GM18498 (cell line): ENCODE data around the gene STKLD1.
"Not testable (repeated sequence)": the region's sequence is repeated elsewhere in the genome, so short reads cannot be mapped to it uniquely, and the experiment has no call there.

Experiments used
- ATAC-seq: cut with Tn5 transposase; IDR thresholded peaks from one replicate; pipeline ENCODE4 v1.9.1; 2021; ENCODE audit warnings: mild to moderate bottlenecking, moderate library complexity; ENCODE audit not compliant: unreplicated experiment

The STKLD1 gene

GRCh38 chr9:133360400-133361393 is 15.5 kb upstream of the STKLD1 start:
- no peak for ATAC-seq

GRCh38 chr9:133361507-133362092 is 14.6 kb upstream of the STKLD1 start:
- no peak for ATAC-seq

GRCh38 chr9:133362359-133363044 is 13.7 kb upstream of the STKLD1 start:
- ATAC-seq: no peak

DNA sequence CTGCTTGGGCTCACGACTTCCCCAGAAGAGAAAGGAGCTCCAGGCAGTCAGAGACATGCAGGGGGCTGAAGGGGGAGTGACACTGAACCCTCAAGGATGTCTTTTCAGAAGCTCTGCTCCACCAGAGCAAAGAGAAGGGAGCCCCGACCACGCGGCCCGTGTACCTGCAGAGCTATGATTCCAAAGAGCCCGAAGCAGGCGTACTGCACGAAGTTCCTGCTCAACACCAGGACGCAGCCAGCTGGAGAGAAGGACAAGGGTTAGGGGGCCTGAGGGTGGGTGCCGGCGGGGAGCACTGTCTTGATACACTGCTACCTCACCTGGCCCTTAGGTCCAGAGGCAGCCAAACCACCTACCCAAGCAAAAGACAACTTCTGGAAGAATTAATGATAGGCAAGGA is 9.7 kb upstream of the STKLD1 start:
- ATAC-seq: no peak

DNA sequence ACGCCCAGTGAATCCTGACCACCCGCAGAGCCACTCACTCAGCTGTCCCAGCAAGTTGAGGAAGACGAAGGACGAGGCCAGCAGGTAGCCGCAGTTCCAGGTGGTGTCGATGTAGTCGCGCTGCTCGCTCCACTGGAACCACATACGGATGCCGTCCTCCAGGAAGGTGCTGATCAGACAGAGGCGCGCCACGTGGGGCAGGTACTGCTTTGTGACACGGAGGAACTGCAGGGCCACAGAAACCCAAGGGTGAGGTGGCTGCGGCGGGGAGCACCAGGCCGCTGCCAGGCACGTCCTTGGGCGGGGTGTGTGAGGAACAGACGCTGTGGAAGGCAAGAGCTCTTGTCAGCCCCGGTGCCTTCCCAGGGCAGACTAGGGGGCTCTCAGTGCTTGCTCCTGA is 8.9 kb upstream of the STKLD1 start:
- no peak for ATAC-seq

- ATAC-seq: no peak
Measured at GRCh38 chr9:133367778-133368177, 8.4 kb upstream of the STKLD1 start.

- ATAC-seq: no peak
Measured at GRCh38 chr9:133368249-133368881, 7.8 kb upstream of the STKLD1 start.

DNA sequence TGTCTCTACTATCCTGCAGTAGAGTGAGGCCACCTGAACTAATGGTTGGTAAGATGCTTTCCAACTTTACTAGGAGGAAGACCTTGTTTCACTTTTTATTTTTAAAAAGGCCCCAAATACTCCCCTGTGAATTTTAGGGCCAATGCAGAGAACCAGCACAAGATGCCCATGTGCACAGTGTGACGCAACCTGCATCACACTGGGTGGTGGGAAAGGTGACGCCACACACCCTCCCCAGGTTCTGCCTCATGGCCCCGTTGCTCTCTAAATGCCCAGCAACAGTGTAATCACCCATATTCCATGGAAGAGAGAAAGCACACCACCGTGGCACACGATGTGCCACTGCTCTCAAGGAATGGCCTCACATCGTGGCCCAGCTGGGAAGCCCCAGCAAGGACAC is 6.7 kb upstream of the STKLD1 start:
- ATAC-seq: no peak

- no peak for ATAC-seq
Measured at GRCh38 chr9:133369933-133370332, 6.2 kb upstream of the STKLD1 start.

- ATAC-seq: no peak
Measured at GRCh38 chr9:133370685-133371084, 5.5 kb upstream of the STKLD1 start.

DNA sequence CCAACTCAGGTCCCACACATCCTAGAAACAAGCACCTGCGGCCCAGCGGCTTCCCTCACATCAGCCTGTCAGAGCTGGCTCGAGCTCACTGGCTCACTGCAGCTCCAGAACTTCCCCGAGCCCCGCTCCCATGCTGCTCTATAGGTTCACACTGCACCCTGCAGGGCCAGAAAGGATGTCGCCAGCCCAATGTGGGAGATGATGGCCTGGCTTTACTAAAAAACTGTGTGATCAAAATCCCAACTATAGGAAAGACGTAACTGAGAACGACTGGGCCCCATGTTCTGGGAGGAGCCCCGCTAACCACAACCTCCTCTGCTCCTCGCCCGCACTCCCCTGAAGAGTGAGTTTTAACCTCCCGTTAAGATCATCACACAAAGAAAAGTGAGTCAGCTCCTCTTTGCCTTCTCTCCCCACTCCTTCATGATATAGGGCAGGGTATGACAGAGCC is 4.9 kb upstream of the STKLD1 start:
- no peak for ATAC-seq

GRCh38 chr9:133372144-133372543 is 4.0 kb upstream of the STKLD1 start:
- ATAC-seq: no peak

GRCh38 chr9:133374612-133375115 is 1.5 kb upstream of the STKLD1 start:
- ATAC-seq: no peak

GRCh38 chr9:133375116-133375723 is 946 bp upstream of the STKLD1 start:
- peak; percentile 26 for ATAC-seq

DNA sequence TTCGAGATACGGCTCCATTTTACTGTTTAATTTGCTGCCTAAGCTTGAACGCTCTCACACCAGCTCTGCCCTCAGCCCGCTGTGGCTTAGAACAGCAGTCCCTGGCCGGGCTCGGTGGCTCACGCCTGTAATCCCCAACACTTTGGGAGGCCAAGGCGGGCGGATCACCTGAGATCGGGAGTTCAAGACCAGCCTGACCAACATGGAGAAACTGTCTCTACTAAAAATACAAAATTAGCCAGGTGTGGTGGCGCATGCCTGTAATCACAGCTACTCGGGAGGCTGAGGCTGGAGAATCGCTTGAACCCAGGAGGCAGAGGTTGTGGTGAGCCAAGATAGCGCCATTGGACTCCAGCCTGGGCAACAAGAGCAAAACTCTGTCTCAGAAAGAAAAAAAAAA is 1.1 kb downstream of the STKLD1 start:
- ATAC-seq: not testable (repeated sequence)

DNA sequence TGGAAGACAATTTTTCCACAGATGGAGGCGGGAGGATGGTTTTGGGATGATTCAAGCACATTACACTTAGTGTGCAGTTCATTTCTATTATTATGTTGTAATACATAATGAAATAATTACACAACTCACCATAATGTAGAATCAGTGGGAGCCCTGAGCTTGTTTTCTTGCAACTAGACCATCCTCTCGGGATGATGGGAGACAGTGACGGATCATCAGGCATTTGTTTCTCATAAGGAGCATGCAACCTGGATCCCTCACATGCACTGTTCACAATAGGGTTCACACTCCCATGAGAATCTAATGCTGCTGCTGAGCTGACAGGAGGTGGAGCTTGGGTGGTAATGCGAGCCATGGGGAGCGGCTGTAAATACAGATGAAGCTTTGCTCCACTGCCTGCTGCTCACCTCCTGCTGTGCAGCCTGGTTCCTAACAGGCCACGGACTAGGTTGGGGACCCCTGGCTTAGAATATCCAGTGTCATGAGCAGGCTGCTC is 1.6 kb downstream of the STKLD1 start:
- no peak for ATAC-seq

DNA sequence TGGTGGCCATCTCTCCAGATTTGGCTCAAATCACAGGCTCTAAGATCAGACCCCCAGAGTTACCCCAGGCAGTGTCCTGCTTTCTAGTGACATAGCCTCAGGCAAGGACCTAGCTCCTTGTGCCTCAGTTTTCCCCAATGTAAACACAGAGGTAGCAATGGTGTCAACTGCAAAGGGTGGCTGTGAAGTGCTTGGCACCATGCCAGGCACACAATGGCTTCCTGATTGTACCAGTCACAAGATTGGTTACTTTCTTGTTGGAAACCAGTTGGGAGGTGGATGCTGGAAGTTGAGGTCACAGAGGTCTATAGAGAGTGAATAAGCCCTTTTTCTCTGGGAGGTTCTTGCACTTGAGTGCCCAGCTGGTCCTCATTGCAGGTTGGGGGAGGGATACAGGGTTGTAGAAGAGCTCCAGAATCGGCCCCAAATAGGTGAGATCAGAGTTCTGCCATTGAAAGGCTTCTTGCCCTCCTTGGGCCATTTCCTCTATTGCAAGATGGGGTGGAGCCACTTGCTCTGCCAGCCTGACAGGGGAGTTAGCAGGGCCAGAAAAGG is 2.3 kb downstream of the STKLD1 start:
- ATAC-seq: no peak

- no peak for ATAC-seq
Measured at GRCh38 chr9:133379153-133380086, 3.3 kb downstream of the STKLD1 start.

- no peak for ATAC-seq
Measured at GRCh38 chr9:133380734-133381133, 4.6 kb downstream of the STKLD1 start.
